ENCODE data around the gene HYDIN.

HYDIN gene

GRCh38 chr16:70786020-70786755 lies 444.3 kb downstream of the HYDIN start:
- ATAC-seq: no peak
- no peak for TF ChIP-seq PPARA (CRISPR knock-in tag; IDR thresholded peaks at IDR 0.05; ENCODE audit: borderline replicate concordance)
- TF ChIP-seq ZFP30 (CRISPR knock-in tag; IDR thresholded peaks at IDR 0.05): no peak
- TF ChIP-seq CSRNP3 (CRISPR knock-in tag; IDR thresholded peaks at IDR 0.05): no peak
- no peak for TF ChIP-seq ESRRG (CRISPR knock-in tag; IDR thresholded peaks at IDR 0.05)
- TF ChIP-seq BACH2 (CRISPR knock-in tag; IDR thresholded peaks at IDR 0.05; ENCODE audit: borderline replicate concordance): no peak
- TF ChIP-seq ZNF565 (CRISPR knock-in tag; conservative IDR thresholded peaks at IDR 0.05; ENCODE audit: low read depth): no peak
- TF ChIP-seq GLIS3 (CRISPR knock-in tag; IDR thresholded peaks at IDR 0.05): no peak
- no peak for TF ChIP-seq SNAI2 (CRISPR knock-in tag; IDR thresholded peaks at IDR 0.05)
- TF ChIP-seq, protein P1, sequence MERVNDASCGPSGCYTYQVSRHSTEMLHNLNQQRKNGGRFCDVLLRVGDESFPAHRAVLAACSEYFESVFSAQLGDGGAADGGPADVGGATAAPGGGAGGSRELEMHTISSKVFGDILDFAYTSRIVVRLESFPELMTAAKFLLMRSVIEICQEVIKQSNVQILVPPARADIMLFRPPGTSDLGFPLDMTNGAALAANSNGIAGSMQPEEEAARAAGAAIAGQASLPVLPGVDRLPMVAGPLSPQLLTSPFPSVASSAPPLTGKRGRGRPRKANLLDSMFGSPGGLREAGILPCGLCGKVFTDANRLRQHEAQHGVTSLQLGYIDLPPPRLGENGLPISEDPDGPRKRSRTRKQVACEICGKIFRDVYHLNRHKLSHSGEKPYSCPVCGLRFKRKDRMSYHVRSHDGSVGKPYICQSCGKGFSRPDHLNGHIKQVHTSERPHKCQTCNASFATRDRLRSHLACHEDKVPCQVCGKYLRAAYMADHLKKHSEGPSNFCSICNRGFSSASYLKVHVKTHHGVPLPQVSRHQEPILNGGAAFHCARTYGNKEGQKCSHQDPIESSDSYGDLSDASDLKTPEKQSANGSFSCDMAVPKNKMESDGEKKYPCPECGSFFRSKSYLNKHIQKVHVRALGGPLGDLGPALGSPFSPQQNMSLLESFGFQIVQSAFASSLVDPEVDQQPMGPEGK (CRISPR knock-in tag; IDR thresholded peaks at IDR 0.05; ENCODE audit: borderline replicate concordance): no peak
- TF ChIP-seq CSDC2 (CRISPR knock-in tag; IDR thresholded peaks at IDR 0.05): no peak
- TF ChIP-seq TCF4 (CRISPR knock-in tag; IDR thresholded peaks at IDR 0.05; ENCODE audit: borderline replicate concordance): no peak
- TF ChIP-seq TOX (CRISPR knock-in tag; IDR thresholded peaks at IDR 0.05; ENCODE audit: borderline replicate concordance): no peak
- TF ChIP-seq, protein P2, sequence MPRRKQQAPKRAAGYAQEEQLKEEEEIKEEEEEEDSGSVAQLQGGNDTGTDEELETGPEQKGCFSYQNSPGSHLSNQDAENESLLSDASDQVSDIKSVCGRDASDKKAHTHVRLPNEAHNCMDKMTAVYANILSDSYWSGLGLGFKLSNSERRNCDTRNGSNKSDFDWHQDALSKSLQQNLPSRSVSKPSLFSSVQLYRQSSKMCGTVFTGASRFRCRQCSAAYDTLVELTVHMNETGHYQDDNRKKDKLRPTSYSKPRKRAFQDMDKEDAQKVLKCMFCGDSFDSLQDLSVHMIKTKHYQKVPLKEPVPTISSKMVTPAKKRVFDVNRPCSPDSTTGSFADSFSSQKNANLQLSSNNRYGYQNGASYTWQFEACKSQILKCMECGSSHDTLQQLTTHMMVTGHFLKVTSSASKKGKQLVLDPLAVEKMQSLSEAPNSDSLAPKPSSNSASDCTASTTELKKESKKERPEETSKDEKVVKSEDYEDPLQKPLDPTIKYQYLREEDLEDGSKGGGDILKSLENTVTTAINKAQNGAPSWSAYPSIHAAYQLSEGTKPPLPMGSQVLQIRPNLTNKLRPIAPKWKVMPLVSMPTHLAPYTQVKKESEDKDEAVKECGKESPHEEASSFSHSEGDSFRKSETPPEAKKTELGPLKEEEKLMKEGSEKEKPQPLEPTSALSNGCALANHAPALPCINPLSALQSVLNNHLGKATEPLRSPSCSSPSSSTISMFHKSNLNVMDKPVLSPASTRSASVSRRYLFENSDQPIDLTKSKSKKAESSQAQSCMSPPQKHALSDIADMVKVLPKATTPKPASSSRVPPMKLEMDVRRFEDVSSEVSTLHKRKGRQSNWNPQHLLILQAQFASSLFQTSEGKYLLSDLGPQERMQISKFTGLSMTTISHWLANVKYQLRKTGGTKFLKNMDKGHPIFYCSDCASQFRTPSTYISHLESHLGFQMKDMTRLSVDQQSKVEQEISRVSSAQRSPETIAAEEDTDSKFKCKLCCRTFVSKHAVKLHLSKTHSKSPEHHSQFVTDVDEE (CRISPR knock-in tag; IDR thresholded peaks at IDR 0.05): no peak
- no peak for TF ChIP-seq ZC3H10 (CRISPR knock-in tag; IDR thresholded peaks at IDR 0.05)
- no peak for TF ChIP-seq ISL1 (CRISPR knock-in tag; IDR thresholded peaks at IDR 0.05)
- no peak for TF ChIP-seq ZFP3 (CRISPR knock-in tag; IDR thresholded peaks at IDR 0.05)
- TF ChIP-seq, protein P3, sequence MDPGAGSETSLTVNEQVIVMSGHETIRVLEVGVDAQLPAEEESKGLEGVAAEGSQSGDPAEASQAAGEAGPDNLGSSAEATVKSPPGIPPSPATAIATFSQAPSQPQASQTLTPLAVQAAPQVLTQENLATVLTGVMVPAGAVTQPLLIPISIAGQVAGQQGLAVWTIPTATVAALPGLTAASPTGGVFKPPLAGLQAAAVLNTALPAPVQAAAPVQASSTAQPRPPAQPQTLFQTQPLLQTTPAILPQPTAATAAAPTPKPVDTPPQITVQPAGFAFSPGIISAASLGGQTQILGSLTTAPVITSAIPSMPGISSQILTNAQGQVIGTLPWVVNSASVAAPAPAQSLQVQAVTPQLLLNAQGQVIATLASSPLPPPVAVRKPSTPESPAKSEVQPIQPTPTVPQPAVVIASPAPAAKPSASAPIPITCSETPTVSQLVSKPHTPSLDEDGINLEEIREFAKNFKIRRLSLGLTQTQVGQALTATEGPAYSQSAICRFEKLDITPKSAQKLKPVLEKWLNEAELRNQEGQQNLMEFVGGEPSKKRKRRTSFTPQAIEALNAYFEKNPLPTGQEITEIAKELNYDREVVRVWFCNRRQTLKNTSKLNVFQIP (CRISPR knock-in tag; IDR thresholded peaks at IDR 0.05; ENCODE audit: borderline replicate concordance, low read depth): no peak
- TF ChIP-seq, protein P4, sequence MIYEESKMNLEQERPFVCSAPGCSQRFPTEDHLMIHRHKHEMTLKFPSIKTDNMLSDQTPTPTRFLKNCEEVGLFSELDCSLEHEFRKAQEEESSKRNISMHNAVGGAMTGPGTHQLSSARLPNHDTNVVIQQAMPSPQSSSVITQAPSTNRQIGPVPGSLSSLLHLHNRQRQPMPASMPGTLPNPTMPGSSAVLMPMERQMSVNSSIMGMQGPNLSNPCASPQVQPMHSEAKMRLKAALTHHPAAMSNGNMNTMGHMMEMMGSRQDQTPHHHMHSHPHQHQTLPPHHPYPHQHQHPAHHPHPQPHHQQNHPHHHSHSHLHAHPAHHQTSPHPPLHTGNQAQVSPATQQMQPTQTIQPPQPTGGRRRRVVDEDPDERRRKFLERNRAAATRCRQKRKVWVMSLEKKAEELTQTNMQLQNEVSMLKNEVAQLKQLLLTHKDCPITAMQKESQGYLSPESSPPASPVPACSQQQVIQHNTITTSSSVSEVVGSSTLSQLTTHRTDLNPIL (CRISPR knock-in tag; IDR thresholded peaks at IDR 0.05; ENCODE audit: low read depth): no peak

DNA sequence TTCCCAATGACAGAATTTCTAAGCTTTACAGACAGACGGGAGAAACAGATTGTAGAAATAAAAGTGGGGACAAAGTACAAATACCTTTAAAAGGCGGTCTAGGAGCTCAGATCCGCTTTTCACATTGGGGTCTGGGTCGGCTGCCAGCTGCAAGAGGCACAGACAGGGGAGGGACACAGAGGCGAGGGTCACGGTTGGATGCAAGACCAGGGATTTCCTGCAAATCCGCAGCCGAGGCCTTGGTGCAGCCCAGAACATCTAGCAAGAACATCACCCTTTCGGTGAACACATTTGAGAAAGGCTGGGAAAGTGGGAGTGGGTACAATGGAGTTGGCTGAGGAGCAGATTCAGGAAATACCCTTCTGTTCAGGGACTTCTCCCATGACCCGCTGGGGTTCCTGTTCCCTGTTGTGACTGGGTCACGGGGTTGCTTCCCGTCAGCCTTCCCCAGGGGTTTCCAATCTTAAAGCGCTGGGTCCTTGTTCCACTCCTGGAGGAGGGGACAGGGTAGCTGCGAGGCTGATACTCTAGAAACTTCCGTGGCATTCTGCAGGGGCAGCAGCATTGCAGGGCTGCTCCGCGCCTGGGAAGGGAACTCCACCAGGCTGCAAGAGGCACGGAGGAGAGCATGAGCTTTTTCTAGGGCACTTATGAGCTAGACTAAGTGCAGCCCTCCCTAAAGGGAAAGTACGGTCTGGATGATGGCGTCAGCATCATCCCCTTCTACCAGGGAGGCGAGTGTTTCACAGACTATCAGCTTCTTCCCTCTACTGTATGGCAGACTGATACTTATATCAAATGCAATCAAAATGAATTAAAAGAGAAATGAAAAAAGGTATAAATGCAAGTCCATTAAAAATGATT lies 445.6 kb downstream of the HYDIN start:
- TF ChIP-seq CSDC2 (CRISPR knock-in tag; IDR thresholded peaks at IDR 0.05) (no peak), ZFP30 (CRISPR knock-in tag; IDR thresholded peaks at IDR 0.05) (no peak), RARB (CRISPR knock-in tag; IDR thresholded peaks at IDR 0.05) (no peak), TCF4 (CRISPR knock-in tag; IDR thresholded peaks at IDR 0.05; ENCODE audit: borderline replicate concordance) (no peak), ZNF70 (CRISPR knock-in tag; IDR thresholded peaks at IDR 0.05) (no peak), PPARA (CRISPR knock-in tag; IDR thresholded peaks at IDR 0.05; ENCODE audit: borderline replicate concordance) (no peak), ISL1 (CRISPR knock-in tag; IDR thresholded peaks at IDR 0.05) (no peak), OSR1 (CRISPR knock-in tag; IDR thresholded peaks at IDR 0.05) (no peak)
- TF ChIP-seq, protein P3 (CRISPR knock-in tag; IDR thresholded peaks at IDR 0.05; ENCODE audit: borderline replicate concordance, low read depth): no peak
- TF ChIP-seq, protein P1 (CRISPR knock-in tag; IDR thresholded peaks at IDR 0.05; ENCODE audit: borderline replicate concordance): no peak
- no peak for ATAC-seq

Data from SK-N-SH treated with all-trans-retinoic acid at 6 μM for 48 hours (cell line).